Measurements from ENCODE around the gene PITPNM3. TPM values are rescaled to one million over a fixed set of nuclear protein-coding genes. Genes with fewer than 3 reads are reported as not detected.
A peak's percentile ranks its signal among the peaks of the same experiment; 100 is the strongest.

The PITPNM3 gene
- total and polyA plus RNA-seq, 2 of the 8 experiments (the other 6 are each of a cell fraction or from before 2014, with no cell fraction given) = 1.7 to 3.1 TPM

DNA sequence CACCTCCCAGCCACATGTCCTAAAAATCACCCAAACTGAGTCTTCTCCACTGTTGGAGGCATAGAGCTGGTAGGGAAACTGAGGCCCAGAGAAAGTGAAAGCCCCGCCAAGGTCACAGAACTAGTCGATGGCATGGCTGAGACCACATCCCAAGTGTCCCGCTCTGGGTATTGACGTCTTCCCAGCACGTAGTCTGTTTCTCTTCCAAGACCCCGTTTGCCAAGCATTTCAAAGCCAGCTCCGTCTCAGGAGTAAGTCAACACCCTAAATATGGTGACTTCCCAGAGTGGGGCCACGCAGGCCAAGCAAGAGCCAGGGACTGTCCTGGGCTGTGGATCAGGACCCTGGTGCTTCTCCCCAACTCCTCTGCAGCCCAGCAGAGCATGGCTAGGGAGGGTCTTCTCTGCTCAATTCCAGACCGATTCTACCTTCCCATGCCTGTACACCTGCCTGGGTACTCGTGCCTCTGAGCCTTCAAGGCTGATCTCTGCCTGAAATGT lies 19.7 kb downstream of the PITPNM3 start:
- H3K23ac ChIP-seq (ENCODE audit: insufficient read length) = no peak overlapping the region
- H3K79me1 ChIP-seq (ENCODE audit: low read depth, low read length) = no peaks in the 10 kb centered on the region
- H2BK12ac ChIP-seq (ENCODE audit: low read depth, low read length) = peak overlapping the region; percentile 17; the same call in 1 of the 2 replicates
- peak overlapping the region; percentile 81; the same call in 1 of the 2 replicates for H2BK15ac ChIP-seq (ENCODE audit: low read length)
- H2BK120ac ChIP-seq (replicated peaks; ENCODE audit: low read depth, low read length) = no peak overlapping the region
- no peaks in the 10 kb centered on the region for H4K20me1 ChIP-seq (replicated peaks in 1 of 2; ENCODE audit: control insufficient read depth in 1 of 2, insufficient read depth in 2 of 2, low read length in 2 of 2)
- WGBS, 2 experiments (ENCODE audit: extremely low coverage in 1 of 2, insufficient coverage in 1 of 2, insufficient read length in 1 of 2, insufficient replicate concordance in 2 of 2, low coverage in 1 of 2, low lambda C conversion rate in 2 of 2, missing lambda C conversion rate in 1 of 2) = 91% methylated on average over 10 of the region's 10 CpGs; no CpG with 5 or more reads in 1 of the 2 experiments
- H3K79me2 ChIP-seq (ENCODE audit: control insufficient read depth in 1 of 2, insufficient read depth in 2 of 2, low read length in 2 of 2) = no peaks in the 10 kb centered on the region
- H3K36me3 ChIP-seq (ENCODE audit: control insufficient read depth in 2 of 4, insufficient read depth in 4 of 4, low read length in 3 of 4) = no peaks in the 10 kb centered on the region
- H3K4me3 ChIP-seq (ENCODE audit: extremely low read depth in 1 of 4, insufficient read depth in 2 of 4, low read depth in 3 of 4, low read length in 4 of 4) = no peak overlapping the region
- peaks cover 0 to 4% (median 0%) of the 10 kb centered on the region in 4 experiments; a peak in 1 of 7 replicates for H3K4me1 ChIP-seq (replicated peaks in 1 of 4; ENCODE audit: control insufficient read depth in 3 of 4, insufficient read depth in 4 of 4, low read length in 3 of 4)
- CTCF ChIA-PET (ENCODE audit: partially characterized antibody) = interaction anchor here (0.9 kb wide), 1 partner anchor 12 kb away, joined by 3 read pairs; no protein-coding TSS in a partner anchor
- no peak overlapping the region for H3K27ac ChIP-seq (ENCODE audit: low read depth, low read length)
- no peak overlapping the region for H2BK20ac ChIP-seq (ENCODE audit: low read length)
- no peak overlapping the region for H3K4me2 ChIP-seq (ENCODE audit: insufficient read depth in 1 of 2, low read depth in 2 of 2, low read length in 2 of 2)
- no peak overlapping the region for H3K4ac ChIP-seq (replicated peaks; ENCODE audit: insufficient read length, low read depth, low read length)
- no peak overlapping the region for H2AFZ ChIP-seq (ENCODE audit: low read length)
- no peak overlapping the region for H2AK5ac ChIP-seq (ENCODE audit: low read depth, low read length)
- FAIRE-seq = no peak
- DNase-seq (ENCODE audit: low read depth in 1 of 2, low spot score in 2 of 2) = no peak
- H3K9me3 ChIP-seq (ENCODE audit: insufficient read depth in 2 of 2, low read depth in 1 of 2, low read length in 1 of 2) = peaks cover 0 to 8% of the 10 kb centered on the region in 2 experiments; a peak in 1 of 4 replicates
- no peak overlapping the region for H4K8ac ChIP-seq (ENCODE audit: extremely low read depth, insufficient read depth, low read length)
- no peak overlapping the region for H4K5ac ChIP-seq (ENCODE audit: insufficient read length, low read depth, low read length)
- H3K14ac ChIP-seq (ENCODE audit: insufficient read length) = no peak overlapping the region
- H3K9ac ChIP-seq (replicated peaks in 1 of 4; ENCODE audit: extremely low read depth in 1 of 4, low read depth in 3 of 4, low read length in 3 of 4) = no peak overlapping the region
- H3K18ac ChIP-seq (ENCODE audit: extremely low read depth, low read length) = no peak overlapping the region
- no peak overlapping the region for H3K56ac ChIP-seq (replicated peaks; ENCODE audit: insufficient read length, low read depth, low read length)
- H3K27me3 ChIP-seq (replicated peaks in 1 of 4; ENCODE audit: control insufficient read depth in 3 of 4, extremely low read depth in 1 of 4, insufficient read depth in 3 of 4, low read length in 3 of 4) = no peaks in the 10 kb centered on the region
- no peak overlapping the region for H2BK5ac ChIP-seq (ENCODE audit: low read depth, low read length)
- no peaks in the 10 kb centered on the region for H3K23me2 ChIP-seq (ENCODE audit: low read depth, low read length)
- no peak overlapping the region for H4K91ac ChIP-seq (replicated peaks; ENCODE audit: insufficient read length, low read length)
- POLR2A ChIA-PET (ENCODE audit: partially characterized antibody) = no interaction called here
- no peak for TF ChIP-seq RBBP5 (IDR thresholded peaks at IDR 0.05; ENCODE audit: borderline replicate concordance, low read depth, low read length)
- TF ChIP-seq RAD21 (IDR thresholded peaks at IDR 0.05 in 1 of 2, conservative IDR thresholded peaks at IDR 0.05 in 1 of 2; ENCODE audit: low read depth in 2 of 2, low read length in 2 of 2) = no peak
- TF ChIP-seq SIRT6 (IDR thresholded peaks at IDR 0.05; ENCODE audit: low read length) = no peak
- TF ChIP-seq CBX8 (IDR thresholded peaks at IDR 0.05; ENCODE audit: borderline replicate concordance, low read depth, low read length) = no peak
- TF ChIP-seq CREB1 (IDR thresholded peaks at IDR 0.05) = no peak
- TF ChIP-seq EGR1 (IDR thresholded peaks at IDR 0.05; ENCODE audit: borderline replicate concordance, low read depth, low read length) = no peak
- no peak for TF ChIP-seq YY1 (IDR thresholded peaks at IDR 0.05; ENCODE audit: low read depth, low read length)
- no peak for TF ChIP-seq ASH2L (IDR thresholded peaks at IDR 0.05; ENCODE audit: low read length)
- TF ChIP-seq BRCA1 (IDR thresholded peaks at IDR 0.05; ENCODE audit: low read depth, low read length) = no peak
- TF ChIP-seq BACH1 (IDR thresholded peaks at IDR 0.05; ENCODE audit: low read length) = no peak
- TF ChIP-seq MAFK (IDR thresholded peaks at IDR 0.05; ENCODE audit: low read depth, low read length) = no peak
- no peak for TF ChIP-seq SRF (IDR thresholded peaks at IDR 0.05; ENCODE audit: low read depth, low read length)
- no peak for TF ChIP-seq HDAC6 (IDR thresholded peaks at IDR 0.05; ENCODE audit: low read depth, low read length)
- TF ChIP-seq SP2 (IDR thresholded peaks at IDR 0.05; ENCODE audit: low read length) = no peak
- no peak for TF ChIP-seq CTBP2 (IDR thresholded peaks at IDR 0.05; ENCODE audit: borderline replicate concordance, insufficient read depth, insufficient read length, low read length)
